K562 (cell line): ENCODE measurements around the gene OSGEPL1. TPM values are rescaled to one million over a fixed set of nuclear protein-coding genes. Genes with fewer than 3 reads are reported as not detected.

Experiments
- ATAC-seq: fragments of 200-7000 bp; cut with Tn5 transposase; 3 replicates; pipeline ENCODE4 v1.9.1; 2020; ENCODE audit warnings: moderate library complexity
- BruUV-seq: library from RNA; stranded (reverse); fragments of 400-500 nt; replicated peaks from 2 replicates; lab custom pipeline; 2021; lab: Mats Ljungman, UMichigan
- CTCF ChIA-PET: fragments of 300-600 bp; formaldehyde crosslinking; extraction: SDS; loops from one replicate; lab custom pipeline; 2021; ENCODE audit warnings: low intra/inter-chr PET ratio; lab: Yijun Ruan, JAX
- POLR2A ChIA-PET: fragments of 300-600, 350-650 bp; sonication (Branson Sonifier 250); formaldehyde crosslinking; extraction: SDS; loops from one replicate; lab custom pipeline; 2021; ENCODE audit warnings: antibody characterized with exemption, inconsistent platforms; lab: Yijun Ruan, JAX
- DNase-seq, 4 experiments: peaks; one replicate each; pipeline versions ENCODE4 v3.0.0 to v3.0.0-alpha.2; 2011 to 2018; ENCODE audit warnings: low spot score in 3 of 4, mixed read lengths in 3 of 4; ENCODE audit errors: extremely low read depth in 1 of 4
- FAIRE-seq: peaks from 2 replicates; lab custom pipeline; 2011; peaks lifted over from hg19 to GRCh38; lab: Jason Lieb, UNC
- H2AFZ ChIP-seq: 2 replicates; pipeline ENCODE4 v1.6.0; 2011; ENCODE audit warnings: low read depth, low read length, control low read depth, inconsistent platforms
- H3K27ac ChIP-seq: fragments of 200-600 bp; 3 replicates; pipeline ENCODE4 v1.8.0; 2011; ENCODE audit warnings: low read depth, mild to moderate bottlenecking, control low read depth, inconsistent platforms, low read length, moderate library complexity, mixed read lengths; ENCODE audit errors: extremely low read depth
- H3K27me3 ChIP-seq, 2 experiments: fragments of 300-600 bp in 1 of 2; 2 replicates in 1 of 2; 3 replicates in 1 of 2; pipeline versions ENCODE4 v1.6.0 to v1.8.0; 2011; ENCODE audit warnings: inconsistent platforms in 2 of 2, low read length in 2 of 2, mild to moderate bottlenecking in 1 of 2, mixed read lengths in 1 of 2, moderate library complexity in 1 of 2; ENCODE audit not compliant: control insufficient read depth in 2 of 2, insufficient read depth in 2 of 2
- H3K36me3 ChIP-seq: fragments of 300-600 bp; 3 replicates; pipeline ENCODE4 v1.8.0; 2011; ENCODE audit warnings: mild to moderate bottlenecking, low read length, inconsistent platforms; ENCODE audit not compliant: control insufficient read depth, insufficient read depth
- H3K4me1 ChIP-seq, 2 experiments: fragments of 200-600 bp in 1 of 2; replicated peaks in 1 of 2; 2 replicates in 1 of 2; 3 replicates in 1 of 2; pipeline versions ENCODE4 v1.5.1 to v1.8.0; 2011; ENCODE audit warnings: inconsistent platforms in 2 of 2, low read length in 2 of 2, mild to moderate bottlenecking in 1 of 2, mixed read lengths in 1 of 2, moderate library complexity in 1 of 2; ENCODE audit not compliant: control insufficient read depth in 2 of 2, insufficient read depth in 2 of 2
- H3K4me2 ChIP-seq: 2 replicates; pipeline ENCODE4 v1.6.1; 2011; ENCODE audit warnings: low read length, control low read depth, inconsistent platforms, mixed read lengths; ENCODE audit not compliant: insufficient read depth
- H3K4me3 ChIP-seq: fragments of 200-600 bp; sonication (generic), shearing (Covaris generic); 2 replicates; pipeline ENCODE4 v1.5.1; 2016; ENCODE audit warnings: control low read depth, inconsistent platforms
- H3K79me2 ChIP-seq: fragments of 200-600 bp; 3 replicates; pipeline ENCODE4 v1.8.0; 2011; ENCODE audit warnings: low read length, inconsistent platforms; ENCODE audit not compliant: control insufficient read depth, insufficient read depth
- H3K9ac ChIP-seq, 2 experiments: 2 replicates each; pipeline versions ENCODE4 v1.6.0 to v1.6.1; 2011; ENCODE audit warnings: low read depth in 2 of 2, low read length in 2 of 2, control low read depth in 1 of 2, inconsistent platforms in 1 of 2, mild to moderate bottlenecking in 1 of 2, mixed read lengths in 1 of 2; ENCODE audit not compliant: insufficient read depth in 1 of 2
- H3K9me1 ChIP-seq: one replicate; pipeline ENCODE4 v1.6.0; 2011; ENCODE audit warnings: inconsistent platforms, mild to moderate bottlenecking, low read length, moderate library complexity; ENCODE audit not compliant: control insufficient read depth, insufficient read depth
- H3K9me3 ChIP-seq: replicated peaks from 2 replicates; pipeline ENCODE4 v1.5.1; 2011; ENCODE audit warnings: low read depth, low read length, inconsistent platforms; ENCODE audit not compliant: control insufficient read depth, insufficient read depth
- H4K20me1 ChIP-seq: replicated peaks from 2 replicates; pipeline ENCODE4 v1.6.1; 2011; ENCODE audit warnings: low read length, inconsistent platforms, mixed read lengths; ENCODE audit not compliant: control insufficient read depth, insufficient read depth
- CCNT2 ChIP-seq: IDR thresholded peaks from 2 replicates; pipeline ENCODE4 v1.6.1; 2011; ENCODE audit warnings: borderline replicate concordance, low read depth, mild to moderate bottlenecking, moderate library complexity, mixed read lengths, low read length; ENCODE audit not compliant: insufficient read length; ENCODE audit errors: extremely low read depth
- CREBBP ChIP-seq: IDR thresholded peaks from one replicate; pipeline ENCODE4 v1.6.1; 2012; ENCODE audit warnings: low read depth, mild to moderate bottlenecking, control low read depth, inconsistent platforms, low read length
- CSDE1 ChIP-seq, 2 experiments: fragments of 450-650 bp; IDR thresholded peaks; 2 replicates each; pipeline ENCODE4 v1.6.1; 2016; ENCODE audit warnings: mild to moderate bottlenecking in 1 of 2
- KLF16 ChIP-seq: IDR thresholded peaks from 2 replicates; pipeline ENCODE4 v1.6.1; 2016; ENCODE audit warnings: antibody characterized with exemption
- NCOA1 ChIP-seq: fragments of 450-650 bp; IDR thresholded peaks from 2 replicates; pipeline ENCODE4 v1.6.1; 2016; ENCODE audit warnings: low read depth
- RNF219 ChIP-seq: fragments of 250-450 bp; sonication (Bioruptor Pico); IDR thresholded peaks from 2 replicates; pipeline ENCODE4 v1.5.0; 2022; ENCODE audit warnings: mild to moderate bottlenecking
- SMARCA4 ChIP-seq: fragments of 450-650 bp; IDR thresholded peaks from 2 replicates; pipeline ENCODE4 v1.6.1; 2016
- SNAPC5 ChIP-seq: fragments of 250-450 bp; sonication (Bioruptor Pico); IDR thresholded peaks from 2 replicates; pipeline ENCODE4 v1.8.0; 2021; ENCODE audit warnings: moderate library complexity, mild to moderate bottlenecking, inconsistent platforms
- YBX1 ChIP-seq: fragments of 450-650 bp; IDR thresholded peaks from 2 replicates; pipeline ENCODE4 v1.7.1; 2016; ENCODE audit warnings: mild to moderate bottlenecking
- ZNF12 ChIP-seq: sonication (generic); formaldehyde crosslinking; IDR thresholded peaks from 2 replicates; pipeline ENCODE4 v1.4.0; 2020; ENCODE audit warnings: mild to moderate bottlenecking, missing genetic modification reagents
- ZNF224 ChIP-seq: sonication (generic); formaldehyde crosslinking; IDR thresholded peaks from 2 replicates; pipeline ENCODE4 v1.8.0; 2022; ENCODE audit warnings: mild to moderate bottlenecking, missing genetic modification reagents
- ZNF316 ChIP-seq: fragments of 450-650 bp; IDR thresholded peaks from 2 replicates; pipeline ENCODE4 v1.6.1; 2016
- ZNF324 ChIP-seq: fragments of 250-450 bp; sonication (Bioruptor Pico); IDR thresholded peaks from 2 replicates; pipeline ENCODE4 v1.4.0; 2020; ENCODE audit warnings: mild to moderate bottlenecking
- in situ Hi-C: fragments of 300-500 bp; cut with MboI; formaldehyde crosslinking; loops from 4 replicates; pipeline ENCODE4 v1.15.0; 2018; ENCODE audit warnings: inconsistent platforms, mixed read lengths
- intact Hi-C: fragments of 100-400 bp; cut with micrococcal nuclease; formaldehyde crosslinking; loops from 2 replicates; pipeline ENCODE4 v1.14.2; 2022
- polyA plus RNA-seq, 8 experiments: library from polyadenylated mRNA; depleted of rRNA in 4 of 8; stranded (reverse) in 5 of 8; unstranded in 3 of 8; fragments of >200 nt; fragmentation: Nextera tagmentation in 2 of 8; fragmentation: Illumina TruSeq in 1 of 8; extraction: Ambion mirVana in 2 of 8; extraction: Trizol in 1 of 8; gene quantifications; 2 replicates each; pipeline versions ENCODE4 v1.2.1 to v1.2.3, GENCODE V29; 2011 to 2014; ENCODE audit warnings: inconsistent platforms in 1 of 8, missing spikeins in 1 of 8
- total RNA-seq, 7 experiments: library from RNA; depleted of rRNA in 6 of 7; stranded (reverse); fragments of >200 nt in 6 of 7; fragmentation: Illumina TruSeq in 2 of 7; extraction: Trizol in 2 of 7; gene quantifications; 2 replicates each; pipeline versions ENCODE4 v1.2.1 to v1.2.3, GENCODE V29; 2011 to 2021; ENCODE audit warnings: low replicate concordance in 1 of 7

OSGEPL1 gene
- total and polyA plus RNA-seq, 9 of the 15 experiments (the other 6 are each of a cell fraction or from before 2014, with no cell fraction given), result 2.5 to 10.8 (median 6.5) TPM

DNA sequence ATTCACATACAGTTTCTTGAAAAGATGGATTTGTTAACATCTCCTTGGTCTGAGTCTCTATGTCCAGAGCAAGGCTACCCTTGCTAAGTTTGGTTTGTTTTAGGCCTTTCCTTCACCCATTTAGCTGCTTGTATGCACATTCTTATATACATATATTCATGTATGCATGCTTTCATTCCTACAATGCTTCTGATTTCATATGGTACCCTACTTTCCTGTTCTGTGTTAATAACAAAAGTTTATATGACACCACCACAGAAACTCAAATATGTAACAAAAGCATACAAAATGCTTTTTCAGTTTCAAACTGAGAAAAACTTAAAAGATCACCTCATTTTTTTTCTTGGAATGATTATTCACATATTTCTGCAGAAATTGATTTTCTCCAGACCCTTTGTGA lies 39.4 kb downstream of the OSGEPL1 start:
- no peak for TF ChIP-seq RNF219 (CRISPR knock-in tag)
- TF ChIP-seq CREBBP, result no peak
- TF ChIP-seq ZNF316, result no peak
- TF ChIP-seq NCOA1, result no peak
- no peak for TF ChIP-seq ZNF12 (CRISPR knock-in tag)
- no peak for TF ChIP-seq KLF16
- TF ChIP-seq ZNF224 (CRISPR knock-in tag), result no peak
- TF ChIP-seq SMARCA4, result no peak
- no peak for TF ChIP-seq CSDE1 (IDR thresholded peaks at IDR 0.05)
- TF ChIP-seq CCNT2, result no peak
- TF ChIP-seq YBX1, result no peak
- no peak for TF ChIP-seq SNAPC5 (CRISPR knock-in tag)
- no peak for TF ChIP-seq ZNF324 (CRISPR knock-in tag)
- FAIRE-seq (no peak), DNase-seq (no peak), ATAC-seq (no peak)
- H3K9me1 ChIP-seq, result no peaks in the 10 kb centered on the region
- no peaks in the 10 kb centered on the region for H4K20me1 ChIP-seq
- H3K9ac ChIP-seq, result no peak overlapping the region
- H3K9me3 ChIP-seq, result no peaks in the 10 kb centered on the region
- no TSS peak for BruUV-seq
- intact Hi-C loops, result no loop called here
- in situ Hi-C loops, result no loop called here
- ChIA-PET POLR2A (no interaction called here), CTCF (interaction anchor here (0.6 kb wide), 1 partner anchor 291 kb away, joined by 3 read pairs; no protein-coding TSS in a partner anchor)
- H2AFZ ChIP-seq, result no peak overlapping the region
- no peaks in the 10 kb centered on the region for H3K79me2 ChIP-seq
- no peaks in the 10 kb centered on the region for H3K36me3 ChIP-seq
- no peaks in the 10 kb centered on the region for H3K4me1 ChIP-seq
- no peaks in the 10 kb centered on the region for H3K27me3 ChIP-seq
- no peak overlapping the region for H3K4me2 ChIP-seq
- no peak overlapping the region for H3K4me3 ChIP-seq
- no peak overlapping the region for H3K27ac ChIP-seq
